ENCODE data around the gene DCX. TPM values are rescaled to one million over a fixed set of nuclear protein-coding genes. Genes with fewer than 3 reads are reported as not detected.

The DCX gene
- polyA plus RNA-seq, 3 donors: not detected

DNA sequence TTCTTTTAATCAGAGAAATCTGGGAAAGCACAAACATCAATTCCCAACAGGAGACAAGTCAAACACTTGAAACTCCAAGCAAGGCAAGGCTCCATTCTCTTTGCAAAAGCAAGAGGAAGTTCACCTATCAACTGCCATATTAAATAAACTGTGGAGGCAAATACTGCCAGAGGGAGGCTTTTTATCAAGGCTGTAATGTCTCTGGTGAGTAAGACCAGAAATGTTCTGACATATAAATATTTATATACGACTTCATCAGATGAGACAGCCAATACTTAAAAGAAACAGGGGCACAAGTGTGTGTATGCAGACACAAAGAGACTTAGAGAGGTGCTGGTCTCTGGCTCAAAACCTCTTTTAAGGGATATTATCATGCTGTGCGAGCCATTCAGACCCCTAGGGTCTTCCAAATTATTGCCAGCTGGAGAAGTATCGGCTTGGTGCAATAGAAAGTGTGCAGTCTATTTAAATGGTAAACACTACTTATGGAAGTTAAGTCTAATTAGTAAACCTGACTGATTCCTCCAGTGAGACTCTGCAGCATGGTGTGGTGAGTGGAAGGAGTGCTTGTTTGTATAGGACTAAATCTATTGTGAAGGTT, 24.4 kb downstream of the DCX start:
- Histone ChIP-seq H3K4me1 (ENCODE audit: control insufficient read depth in 1 of 2, insufficient read depth in 2 of 2, low read length in 2 of 2) (no peaks in the 10 kb centered on the region), H3K27me3 (ENCODE audit: control insufficient read depth in 2 of 2, insufficient read depth in 2 of 2, low read length in 2 of 2) (peaks cover 0 to 3% of the 10 kb centered on the region in 2 donors), H3K79me2 (ENCODE audit: insufficient read depth, low read length) (no peaks in the 10 kb centered on the region), H4K20me1 (ENCODE audit: insufficient read depth, low read length) (no peaks in the 10 kb centered on the region), H3K27ac (ENCODE audit: low read depth in 1 of 2, low read length in 2 of 2) (no peak overlapping the region), H3K4me3 (replicated peaks in 1 of 3; ENCODE audit: low read depth in 2 of 3, low read length in 3 of 3) (no peak overlapping the region), H3K9me3 (replicated peaks in 1 of 2; ENCODE audit: control insufficient read depth in 1 of 2, insufficient read depth in 1 of 2, low read length in 2 of 2) (no peaks in the 10 kb centered on the region), H3K36me3 (replicated peaks in 1 of 2; ENCODE audit: control insufficient read depth in 1 of 2, insufficient read depth in 2 of 2, low read length in 2 of 2) (no peaks in the 10 kb centered on the region), H3K9ac (ENCODE audit: insufficient read depth, low read length, poor library complexity, severe bottlenecking) (no peak overlapping the region), H3K4me2 (replicated peaks; ENCODE audit: extremely low read depth, low read length, poor library complexity, severe bottlenecking) (no peak overlapping the region), H2AFZ (ENCODE audit: insufficient read depth, low read depth, low read length, poor library complexity, severe bottlenecking) (no peak overlapping the region)
- DNase-seq: no peak
- Mint-ChIP-seq H3K4me3 (no peak overlapping the region), H3K4me1 (no peaks in the 10 kb centered on the region), H3K27me3 (ENCODE audit: low read depth in 3 of 3) (peaks cover 0 to 4% (median 0%) of the 10 kb centered on the region in 3 donors), H3K9me3 (peaks cover 0 to 4% (median 2%) of the 10 kb centered on the region in 7 donors), H3K27ac (no peak overlapping the region), H3K36me3 (no peaks in the 10 kb centered on the region)
- TF ChIP-seq, protein P1, sequence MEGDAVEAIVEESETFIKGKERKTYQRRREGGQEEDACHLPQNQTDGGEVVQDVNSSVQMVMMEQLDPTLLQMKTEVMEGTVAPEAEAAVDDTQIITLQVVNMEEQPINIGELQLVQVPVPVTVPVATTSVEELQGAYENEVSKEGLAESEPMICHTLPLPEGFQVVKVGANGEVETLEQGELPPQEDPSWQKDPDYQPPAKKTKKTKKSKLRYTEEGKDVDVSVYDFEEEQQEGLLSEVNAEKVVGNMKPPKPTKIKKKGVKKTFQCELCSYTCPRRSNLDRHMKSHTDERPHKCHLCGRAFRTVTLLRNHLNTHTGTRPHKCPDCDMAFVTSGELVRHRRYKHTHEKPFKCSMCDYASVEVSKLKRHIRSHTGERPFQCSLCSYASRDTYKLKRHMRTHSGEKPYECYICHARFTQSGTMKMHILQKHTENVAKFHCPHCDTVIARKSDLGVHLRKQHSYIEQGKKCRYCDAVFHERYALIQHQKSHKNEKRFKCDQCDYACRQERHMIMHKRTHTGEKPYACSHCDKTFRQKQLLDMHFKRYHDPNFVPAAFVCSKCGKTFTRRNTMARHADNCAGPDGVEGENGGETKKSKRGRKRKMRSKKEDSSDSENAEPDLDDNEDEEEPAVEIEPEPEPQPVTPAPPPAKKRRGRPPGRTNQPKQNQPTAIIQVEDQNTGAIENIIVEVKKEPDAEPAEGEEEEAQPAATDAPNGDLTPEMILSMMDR (IDR thresholded peaks at IDR 0.05): no peak
- intact Hi-C loops (cut with micrococcal nuclease): no loop called here
- no CpG with 5 or more reads among the region's 3 CpGs for WGBS (ENCODE audit: insufficient coverage)

DNA sequence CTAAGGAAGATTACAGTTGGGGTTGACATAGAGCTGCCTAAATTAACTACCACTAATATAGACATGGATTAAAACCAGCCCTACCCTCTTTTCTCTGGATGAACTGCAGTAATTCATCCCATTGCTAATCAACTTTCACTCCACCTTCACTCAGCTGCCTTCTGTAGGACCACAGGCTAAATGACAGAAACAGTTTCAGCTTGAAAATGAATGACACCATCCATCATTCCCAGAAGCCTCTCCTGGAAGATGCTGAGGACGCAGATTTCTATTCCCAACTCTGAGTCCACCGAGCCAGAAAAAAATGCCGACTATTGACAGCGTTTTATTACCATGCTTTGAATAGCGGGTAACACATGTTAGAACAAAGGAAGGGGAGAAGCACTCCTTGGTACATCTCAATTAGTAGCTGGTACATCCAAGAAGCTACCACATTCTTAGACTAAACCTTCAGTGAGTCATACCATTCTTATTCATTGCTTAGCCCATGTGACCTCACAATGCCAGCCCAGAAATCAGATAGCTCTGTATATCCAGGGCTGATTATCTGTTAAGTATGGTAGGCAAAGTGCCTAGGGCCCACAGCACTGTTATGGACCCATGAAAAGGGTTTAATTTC, 25.3 kb downstream of the DCX start:
- Mint-ChIP-seq H3K4me3 (no peak overlapping the region), H3K27me3 (ENCODE audit: low read depth in 3 of 3) (peaks cover 0 to 4% (median 0%) of the 10 kb centered on the region in 3 donors), H3K27ac (no peak overlapping the region), H3K36me3 (no peaks in the 10 kb centered on the region), H3K9me3 (peaks cover 0 to 4% (median 2%) of the 10 kb centered on the region in 7 donors), H3K4me1 (no peaks in the 10 kb centered on the region)
- no peaks in the 10 kb centered on the region for H3K36me3 ChIP-seq (replicated peaks in 1 of 2; ENCODE audit: control insufficient read depth in 1 of 2, insufficient read depth in 2 of 2, low read length in 2 of 2)
- no peak overlapping the region for H3K9ac ChIP-seq (ENCODE audit: insufficient read depth, low read length, poor library complexity, severe bottlenecking)
- H3K4me3 ChIP-seq (replicated peaks in 1 of 3; ENCODE audit: low read depth in 2 of 3, low read length in 3 of 3): no peak overlapping the region
- H2AFZ ChIP-seq (ENCODE audit: insufficient read depth, low read depth, low read length, poor library complexity, severe bottlenecking): no peak overlapping the region
- H3K27ac ChIP-seq (ENCODE audit: low read depth in 1 of 2, low read length in 2 of 2): no peak overlapping the region
- intact Hi-C loops (cut with micrococcal nuclease): no loop called here
- H3K4me2 ChIP-seq (replicated peaks; ENCODE audit: extremely low read depth, low read length, poor library complexity, severe bottlenecking): no peak overlapping the region
- WGBS (ENCODE audit: insufficient coverage): no CpG with 5 or more reads among the region's 5 CpGs
- no peaks in the 10 kb centered on the region for H4K20me1 ChIP-seq (ENCODE audit: insufficient read depth, low read length)
- peaks cover 0 to 3% of the 10 kb centered on the region in 2 donors for H3K27me3 ChIP-seq (ENCODE audit: control insufficient read depth in 2 of 2, insufficient read depth in 2 of 2, low read length in 2 of 2)
- DNase-seq: no peak
- TF ChIP-seq, protein P1 (IDR thresholded peaks at IDR 0.05): no peak
- H3K9me3 ChIP-seq (replicated peaks in 1 of 2; ENCODE audit: control insufficient read depth in 1 of 2, insufficient read depth in 1 of 2, low read length in 2 of 2): no peaks in the 10 kb centered on the region
- H3K79me2 ChIP-seq (ENCODE audit: insufficient read depth, low read length): no peaks in the 10 kb centered on the region
- no peaks in the 10 kb centered on the region for H3K4me1 ChIP-seq (ENCODE audit: control insufficient read depth in 1 of 2, insufficient read depth in 2 of 2, low read length in 2 of 2)
